NCI-H748 (cell line): ENCODE data around the gene FAS.

Source experiments
- DNase-seq: peaks from one replicate; lab custom pipeline; 2025; ENCODE audit not compliant: unreplicated experiment; lab: John Stamatoyannopoulos, UW

Gene FAS

DNA sequence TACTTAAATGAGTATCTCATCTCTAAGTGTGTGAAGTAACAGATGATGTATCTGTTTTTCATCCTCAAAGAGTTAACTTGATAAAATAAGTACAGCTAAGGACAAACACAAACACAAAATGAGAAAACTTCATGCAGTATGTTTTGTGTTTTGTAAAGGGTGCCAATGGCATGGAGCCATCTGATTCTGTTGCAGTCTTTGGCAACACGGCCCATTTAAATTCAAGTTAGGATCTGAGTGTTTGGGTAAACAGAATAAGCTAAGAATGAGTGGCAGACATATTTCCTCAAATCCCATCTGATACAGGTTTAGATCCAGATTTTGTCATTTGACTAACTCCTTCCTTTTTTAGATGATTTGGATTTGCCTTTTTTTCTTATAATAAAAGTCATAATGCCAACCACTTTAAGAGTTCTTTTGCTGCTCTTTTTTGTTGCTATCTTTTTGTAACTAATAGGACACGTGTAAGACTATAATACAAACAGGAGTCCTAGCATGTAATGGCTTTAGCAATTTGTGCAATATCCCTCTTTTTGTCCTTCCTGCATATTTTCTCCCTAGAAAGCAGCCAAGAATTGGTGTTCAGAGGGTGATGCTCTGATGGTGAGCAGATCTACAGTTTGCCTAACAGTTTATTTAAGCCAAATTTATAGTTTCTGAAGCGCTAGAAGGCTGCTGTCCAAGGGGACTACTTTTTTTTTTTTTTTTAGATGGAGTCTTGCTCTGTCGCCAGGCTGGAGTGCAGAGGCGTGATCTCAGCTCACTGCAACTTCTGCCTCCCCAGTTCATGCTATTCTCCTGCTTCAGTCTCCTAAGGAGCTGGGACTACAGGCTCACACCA lies 19.2 kb upstream of the FAS start:
- DNase-seq = no peak

DNA sequence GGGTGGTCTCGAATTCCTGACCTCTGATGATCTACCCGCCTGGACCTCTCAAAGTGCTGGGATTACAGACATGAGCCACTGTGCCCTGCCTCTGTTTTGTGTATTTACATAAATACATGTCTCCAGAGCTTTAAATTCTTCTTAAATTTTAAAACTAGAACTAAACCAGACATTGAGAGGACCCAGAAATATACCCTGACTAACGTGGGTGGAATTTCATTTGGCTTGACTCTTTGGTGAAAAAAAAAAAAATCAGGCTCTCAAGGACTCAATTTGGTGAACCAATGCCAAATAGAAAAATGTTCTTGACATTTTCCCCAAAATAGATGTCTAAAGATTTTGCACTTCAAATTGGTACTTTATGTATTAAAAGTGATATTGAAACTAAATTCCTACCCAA lies 16.6 kb upstream of the FAS start:
- DNase-seq = no peak

DNA sequence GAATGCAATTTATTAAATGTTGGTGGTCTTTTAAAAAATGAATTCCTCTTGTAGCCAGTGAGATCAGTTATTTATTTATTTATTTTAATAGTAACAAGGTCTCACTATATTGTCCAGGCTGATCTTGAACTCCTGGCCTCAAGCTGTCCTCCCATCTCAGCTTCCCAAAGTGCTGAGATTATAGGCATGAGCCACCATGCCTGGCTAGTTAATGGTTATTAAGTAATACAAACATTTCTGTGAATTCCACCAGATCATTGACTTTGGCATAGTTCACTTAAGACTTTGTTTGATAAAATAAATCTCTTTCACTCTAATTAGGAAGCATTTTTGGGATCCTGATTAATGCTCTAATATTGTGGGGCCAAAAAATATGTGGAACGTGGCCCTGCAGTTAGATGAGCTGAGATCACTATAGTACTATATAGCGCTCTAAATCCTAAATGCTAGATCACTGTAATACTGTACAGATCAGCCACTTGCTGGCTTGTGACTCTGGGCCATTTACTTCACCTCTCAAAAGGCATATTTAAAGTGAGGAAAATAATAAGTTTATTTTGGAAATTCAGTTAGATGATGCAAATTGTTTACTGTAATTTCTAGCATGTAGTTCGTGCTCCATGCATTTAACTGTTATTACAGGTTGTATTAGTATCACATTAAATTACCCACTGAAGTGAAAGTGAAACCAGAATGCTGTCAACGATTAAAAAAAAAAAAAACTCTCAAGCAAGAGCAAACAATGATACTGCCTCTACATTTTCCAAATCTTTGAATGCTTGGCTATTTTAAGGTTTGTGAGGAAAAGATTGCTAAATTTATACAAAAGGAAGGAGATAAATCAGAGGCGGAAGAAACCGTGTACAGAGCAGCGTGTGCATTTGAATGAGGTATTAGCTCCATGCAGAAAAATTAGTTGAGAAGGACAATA lies 15.9 kb upstream of the FAS start:
- DNase-seq = peak; percentile 6

DNA sequence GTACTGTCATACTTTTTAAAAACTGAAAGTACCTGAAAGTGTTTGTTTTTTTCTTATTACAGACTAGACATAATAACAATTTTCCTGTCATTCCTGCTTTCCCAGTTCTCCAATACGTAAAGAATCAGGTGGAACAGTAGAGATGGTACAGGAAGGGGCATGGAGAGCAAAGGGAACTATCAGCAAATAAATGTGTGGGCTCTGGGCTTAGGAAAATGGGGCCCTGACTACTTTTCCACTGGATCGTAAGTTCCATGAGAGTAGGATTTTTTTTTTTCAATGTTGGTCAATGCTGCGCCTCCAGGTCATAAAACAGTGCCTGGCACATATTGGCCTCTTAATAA lies 15.2 kb upstream of the FAS start:
- DNase-seq = no peak

DNA sequence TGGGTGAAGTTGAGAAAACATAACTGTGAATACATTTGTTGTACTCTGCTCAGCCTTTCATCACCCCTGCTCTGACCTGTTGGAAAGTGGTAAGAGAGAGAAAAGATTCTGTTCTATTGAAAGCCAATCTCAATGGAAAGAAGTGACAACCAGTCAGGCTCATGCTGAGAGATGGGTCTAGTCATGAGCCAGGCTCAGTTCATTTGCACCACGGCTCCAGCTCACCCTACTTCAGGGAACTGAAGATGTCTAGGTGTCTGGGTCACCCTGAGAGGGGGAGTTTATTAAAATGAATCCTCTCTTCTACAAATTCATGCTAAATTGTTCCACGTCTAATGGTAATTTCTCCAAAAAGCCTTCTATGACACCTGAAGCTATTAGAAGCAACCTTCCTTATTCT lies 12.1 kb upstream of the FAS start:
- DNase-seq = no peak

DNA sequence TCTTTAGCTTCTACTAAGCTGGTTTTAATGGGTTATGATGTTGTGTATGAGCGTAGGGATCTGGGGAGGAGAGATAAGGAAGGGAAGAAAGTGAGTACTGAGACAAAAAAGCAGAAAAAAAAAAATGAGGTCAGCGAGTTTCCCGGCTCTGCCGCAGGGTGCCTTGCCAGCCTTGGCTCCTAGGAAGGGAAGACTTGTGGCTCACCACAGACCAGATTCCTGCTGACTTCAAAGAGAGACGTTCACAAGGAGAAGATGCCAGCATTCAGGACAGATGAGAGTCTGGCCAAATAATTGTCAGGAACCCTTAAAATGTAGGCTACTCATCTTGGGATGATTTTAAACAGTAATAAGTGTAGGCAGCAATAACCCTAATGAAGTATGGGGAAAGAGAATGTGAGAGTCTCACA lies 11.4 kb upstream of the FAS start:
- no peak for DNase-seq

DNA sequence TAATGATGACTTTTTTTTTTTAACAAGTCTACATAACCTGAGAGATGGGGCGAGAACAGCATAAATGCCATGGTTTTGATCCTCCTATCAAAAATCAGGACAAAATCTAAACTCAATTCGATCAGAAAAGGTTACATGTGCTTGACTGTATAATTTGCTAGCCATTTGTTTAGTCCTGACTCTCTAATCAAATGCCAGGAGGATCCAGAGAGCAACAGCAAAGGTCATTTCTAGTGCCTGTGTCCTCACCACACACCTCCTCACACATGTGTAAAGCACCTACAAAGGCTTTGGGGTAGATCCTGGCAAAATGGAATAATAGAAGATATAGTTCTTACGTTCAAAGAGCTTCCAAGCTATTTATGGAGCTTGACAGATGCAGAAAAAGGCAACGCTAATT lies 11.0 kb upstream of the FAS start:
- DNase-seq = no peak

DNA sequence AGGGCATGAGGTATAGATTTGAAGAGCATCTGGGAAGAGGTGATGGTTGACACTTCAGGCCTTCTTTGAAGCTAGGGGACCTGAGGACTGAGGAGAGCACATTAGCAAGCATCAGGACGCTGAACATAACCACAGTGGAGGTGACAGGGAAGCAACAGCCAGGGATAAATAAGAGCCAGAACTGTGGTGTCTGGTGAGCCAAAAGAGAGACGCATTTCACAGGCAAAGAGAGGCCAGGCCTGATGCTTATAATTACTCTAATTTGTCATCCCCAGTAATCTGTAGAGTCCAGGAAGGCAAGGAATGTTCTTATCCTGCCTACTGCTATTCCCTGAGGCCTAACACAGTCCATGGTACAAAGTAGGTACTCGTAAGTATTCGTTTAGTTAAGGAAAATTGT lies 10.4 kb upstream of the FAS start:
- no peak for DNase-seq

DNA sequence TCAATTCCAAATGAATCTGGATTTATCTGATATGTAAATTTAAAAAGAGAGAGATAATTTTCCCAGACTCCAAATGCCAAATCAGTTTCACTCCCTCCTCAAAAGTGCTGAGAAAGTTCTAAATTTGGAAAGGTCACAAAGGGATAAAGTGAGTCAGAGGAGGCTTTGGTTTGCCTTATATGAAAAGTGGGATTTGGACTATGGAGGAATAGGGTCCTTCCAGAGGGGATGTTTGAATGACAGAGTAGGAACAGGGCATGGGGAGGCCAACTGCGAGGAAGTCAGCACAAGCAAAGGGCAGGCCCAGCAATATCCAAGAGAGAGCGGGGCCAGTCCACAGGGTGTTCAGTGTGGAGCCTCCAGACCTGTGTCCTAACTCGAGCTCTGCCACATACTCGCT lies 9.8 kb upstream of the FAS start:
- DNase-seq = no peak

DNA sequence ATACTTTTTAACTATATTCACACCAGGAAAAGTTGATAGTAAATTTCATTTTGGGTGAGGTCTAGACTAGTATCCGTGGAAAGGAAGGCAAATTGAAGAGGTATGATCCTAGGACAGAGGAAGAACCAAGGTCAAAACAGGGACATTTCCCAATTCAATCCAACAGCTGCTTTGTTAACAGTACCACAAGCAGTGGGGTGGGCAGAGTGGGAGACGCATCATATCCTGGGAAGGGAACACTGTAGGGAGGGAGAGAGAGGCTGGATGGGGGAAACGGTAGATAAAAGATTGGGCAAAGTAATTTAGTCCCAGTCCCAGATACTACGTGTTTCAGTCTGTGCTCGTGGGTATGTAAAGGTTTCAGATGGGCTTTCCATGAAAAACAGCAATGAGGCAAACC lies 9.2 kb upstream of the FAS start:
- DNase-seq = no peak

DNA sequence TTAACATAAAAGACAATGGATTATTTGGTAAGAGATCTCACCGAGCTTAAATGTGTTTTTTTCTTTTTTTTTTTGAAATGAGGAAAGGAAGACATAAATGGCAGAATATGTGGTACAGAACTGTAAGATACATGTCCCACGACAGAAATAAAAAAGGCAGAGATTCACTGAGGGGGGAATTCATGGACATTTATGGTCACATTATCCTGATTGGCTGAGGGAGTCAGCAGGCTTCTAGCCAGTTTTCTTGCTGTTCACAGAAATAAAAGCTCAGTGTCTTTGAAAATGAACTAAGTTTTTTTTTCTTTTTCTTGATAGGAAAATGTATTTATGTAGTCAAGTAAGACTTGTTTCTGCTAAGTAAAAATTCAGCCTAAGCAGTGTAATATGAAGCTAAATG lies 8.2 kb upstream of the FAS start:
- no peak for DNase-seq

DNA sequence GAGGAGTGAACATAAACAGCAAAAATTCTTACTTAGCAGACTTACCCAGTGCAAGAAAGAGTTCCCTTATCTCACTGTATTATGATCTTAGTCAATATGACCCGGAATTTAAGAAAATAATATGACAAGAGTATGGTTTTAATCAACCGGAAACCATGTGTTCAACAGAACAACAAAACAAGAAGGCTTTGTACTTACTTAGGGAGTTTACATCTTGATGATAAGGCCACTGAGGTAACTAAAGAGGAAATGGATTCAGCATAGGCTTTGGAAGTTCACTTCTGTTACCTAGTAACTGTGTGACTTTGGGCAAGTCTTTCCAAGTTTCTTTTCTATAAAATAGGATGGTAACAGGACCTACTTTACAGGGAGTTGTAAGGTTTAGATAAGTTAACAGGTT lies 7.4 kb upstream of the FAS start:
- DNase-seq = no peak

DNA sequence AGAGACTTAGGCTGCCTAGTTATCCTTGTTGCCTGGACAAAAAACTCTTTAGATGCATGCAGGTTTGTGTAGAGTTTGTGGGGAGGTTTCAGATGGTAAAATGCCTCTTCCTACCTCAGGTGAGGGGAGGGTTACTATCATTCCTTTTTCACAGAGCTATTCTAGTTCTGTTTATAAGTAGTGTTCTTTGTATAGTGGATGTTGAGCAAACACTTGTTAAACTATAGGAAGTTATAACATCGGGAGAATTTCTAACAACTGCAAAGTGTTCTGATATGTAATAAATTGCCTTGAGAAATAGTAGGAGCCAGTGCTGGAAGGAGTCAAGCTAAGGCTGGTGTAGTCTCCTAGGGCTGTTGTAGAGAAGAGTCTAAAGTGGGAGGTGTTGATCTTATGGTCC lies 6.7 kb upstream of the FAS start:
- no peak for DNase-seq

DNA sequence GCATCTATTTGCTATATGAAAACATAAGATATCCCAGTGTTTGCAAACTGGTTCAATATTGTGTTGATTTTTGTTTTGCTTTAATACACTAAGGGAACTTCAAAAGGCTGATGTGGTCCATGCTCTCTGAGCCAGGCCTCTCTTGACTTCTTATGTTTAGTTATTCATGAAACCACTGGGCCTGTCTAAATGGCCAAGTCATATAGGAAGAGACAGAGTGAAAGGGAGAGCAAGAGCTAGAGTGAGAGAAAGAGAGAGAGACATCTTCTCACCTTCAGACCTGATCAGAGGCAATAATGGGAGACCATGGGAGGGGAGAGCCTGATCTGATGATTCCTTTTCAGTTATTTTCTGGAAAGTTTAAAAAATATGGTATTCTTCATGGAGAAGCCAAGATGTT lies 6.1 kb upstream of the FAS start:
- DNase-seq = no peak

DNA sequence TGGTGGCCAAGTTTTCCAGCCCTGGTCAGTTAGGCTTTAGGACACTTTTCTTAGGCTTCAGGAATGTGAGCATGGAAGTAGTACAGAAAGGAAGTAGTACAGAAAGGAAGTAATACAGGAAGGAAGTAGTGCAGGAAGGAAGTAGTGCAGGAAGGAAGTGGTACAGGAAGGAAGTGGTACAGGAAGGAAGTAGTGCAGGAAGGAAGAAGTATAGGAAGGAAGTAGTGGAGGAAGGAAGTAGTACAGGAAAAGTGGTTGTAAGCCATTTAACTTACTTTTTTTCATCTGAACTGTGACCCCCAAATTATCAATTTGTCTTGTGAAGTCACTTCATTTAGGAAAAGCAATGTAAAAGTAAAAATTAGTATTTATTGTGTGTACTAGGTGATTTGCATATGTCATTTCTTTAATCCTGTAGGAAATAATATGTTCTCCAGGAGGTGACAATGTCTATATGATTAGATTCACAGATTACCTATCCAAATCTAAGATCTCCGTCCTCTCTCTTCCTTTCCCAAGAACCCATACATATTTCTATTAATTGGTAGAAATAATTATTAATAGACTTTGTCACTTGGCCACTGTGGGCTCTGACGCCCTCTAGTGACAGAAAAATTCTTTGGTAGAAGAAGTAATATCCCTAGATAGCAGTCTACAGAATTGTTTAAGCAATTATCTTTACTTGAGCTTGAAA lies 3.9 kb upstream of the FAS start:
- DNase-seq = peak; percentile 26

DNA sequence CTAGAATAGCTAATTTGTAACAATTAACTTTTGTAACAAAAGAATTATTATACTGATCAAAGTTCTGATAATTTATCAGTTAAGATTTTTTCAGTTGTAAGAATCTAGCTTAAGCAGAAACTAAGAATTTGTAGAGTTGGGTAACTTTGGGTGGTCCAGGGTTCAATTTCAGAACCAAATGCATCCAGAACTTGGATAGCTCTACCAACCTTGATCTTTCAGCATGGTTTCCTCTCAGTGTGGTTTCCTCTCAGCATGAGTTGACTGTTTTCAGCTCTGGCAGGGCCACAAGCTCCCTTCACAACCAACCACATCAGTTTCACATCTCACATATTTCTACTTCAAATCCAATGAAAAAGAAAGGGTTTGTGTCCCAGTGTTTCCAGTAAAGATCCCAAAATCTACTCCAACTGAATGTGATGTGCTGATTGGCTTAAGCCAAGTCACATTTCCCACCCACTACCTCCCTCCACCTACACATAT lies 3.3 kb upstream of the FAS start:
- no peak for DNase-seq

DNA sequence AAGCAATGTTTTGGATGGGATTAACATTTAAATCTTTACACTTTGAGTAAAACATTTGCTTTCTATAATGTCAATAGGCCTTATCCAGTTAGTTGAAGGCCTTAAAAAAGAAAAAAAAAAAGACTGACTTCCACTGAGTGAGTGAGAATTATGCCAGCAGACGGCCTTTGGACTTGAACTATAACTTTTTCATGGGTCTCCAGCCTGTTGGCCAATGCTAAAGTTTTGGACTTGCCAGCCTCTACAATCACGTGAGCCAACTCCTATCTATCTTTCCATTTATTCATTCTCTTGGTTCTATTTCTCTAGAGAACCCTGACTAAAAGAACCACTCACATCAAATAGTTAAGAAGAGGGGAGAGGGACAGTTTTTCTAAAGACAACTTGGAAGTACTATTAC lies 2.8 kb upstream of the FAS start:
- no peak for DNase-seq

DNA sequence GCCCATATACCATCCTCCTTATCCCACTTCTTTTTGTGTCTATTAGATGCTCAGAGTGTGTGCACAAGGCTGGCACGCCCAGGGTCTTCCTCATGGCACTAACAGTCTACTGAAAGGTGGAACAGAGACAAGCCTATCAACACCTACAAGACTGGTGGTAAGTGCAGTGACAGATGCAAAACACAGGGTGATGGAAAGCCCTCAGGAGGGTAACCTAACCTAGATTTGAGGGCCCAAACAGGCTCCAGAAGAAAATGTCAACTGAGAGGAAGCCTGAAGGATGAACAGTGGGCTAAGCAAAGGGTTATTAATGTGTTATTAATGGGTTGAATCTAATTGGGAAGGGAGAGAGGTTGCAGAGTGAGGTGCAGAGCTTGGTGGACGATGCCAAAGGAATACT lies 1.2 kb upstream of the FAS start:
- no peak for DNase-seq

DNA sequence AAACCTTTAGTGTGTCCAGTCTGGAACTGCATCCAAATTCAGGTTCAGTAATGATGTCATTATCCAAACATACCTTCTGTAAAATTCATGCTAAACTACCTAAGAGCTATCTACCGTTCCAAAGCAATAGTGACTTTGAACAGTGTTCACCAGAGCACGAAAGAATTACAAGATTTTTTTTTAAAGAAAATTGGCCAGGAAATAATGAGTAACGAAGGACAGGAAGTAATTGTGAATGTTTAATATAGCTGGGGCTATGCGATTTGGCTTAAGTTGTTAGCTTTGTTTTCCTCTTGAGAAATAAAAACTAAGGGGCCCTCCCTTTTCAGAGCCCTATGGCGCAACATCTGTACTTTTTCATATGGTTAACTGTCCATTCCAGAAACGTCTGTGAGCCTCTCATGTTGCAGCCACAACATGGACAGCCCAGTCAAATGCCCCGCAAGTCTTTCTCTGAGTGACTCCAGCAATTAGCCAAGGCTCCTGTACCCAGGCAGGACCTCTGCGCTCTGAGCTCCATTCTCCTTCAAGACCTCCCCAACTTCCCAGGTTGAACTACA lies 694 bp upstream of the FAS start:
- DNase-seq = no peak

DNA sequence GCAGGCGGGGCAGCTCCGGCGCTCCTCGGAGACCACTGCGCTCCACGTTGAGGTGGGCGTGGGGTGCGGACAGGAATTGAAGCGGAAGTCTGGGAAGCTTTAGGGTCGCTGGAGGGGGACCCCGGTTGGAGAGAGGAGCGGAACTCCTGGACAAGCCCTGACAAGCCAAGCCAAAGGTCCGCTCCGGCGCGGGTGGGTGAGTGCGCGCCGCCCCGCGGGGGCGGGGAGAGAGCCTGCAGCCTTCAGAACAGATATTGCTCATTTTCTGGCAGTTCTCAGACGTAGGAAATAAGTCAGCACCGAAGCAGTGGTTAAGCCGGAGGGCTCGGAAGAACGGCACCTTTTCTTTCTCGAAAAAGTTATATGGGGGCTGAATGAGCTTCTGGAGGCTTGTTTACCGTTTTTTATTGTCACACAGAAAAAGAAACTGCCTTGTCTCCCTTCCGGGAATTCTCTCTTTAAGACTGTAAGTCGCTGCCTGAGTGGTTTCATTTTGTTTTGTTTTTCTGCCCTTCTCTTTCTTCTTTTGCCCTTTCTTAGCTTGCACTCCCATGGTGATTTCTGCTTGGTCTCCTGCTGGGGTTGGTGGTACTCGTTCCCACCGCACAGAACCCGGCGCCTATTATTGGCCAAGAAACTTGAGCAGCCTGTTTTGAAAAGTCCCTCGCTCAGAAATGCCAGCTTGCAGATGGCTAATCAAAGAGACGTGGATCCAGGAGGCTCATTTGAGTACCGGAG lies 732 bp downstream of the FAS start:
- DNase-seq = peak; percentile 63

DNA sequence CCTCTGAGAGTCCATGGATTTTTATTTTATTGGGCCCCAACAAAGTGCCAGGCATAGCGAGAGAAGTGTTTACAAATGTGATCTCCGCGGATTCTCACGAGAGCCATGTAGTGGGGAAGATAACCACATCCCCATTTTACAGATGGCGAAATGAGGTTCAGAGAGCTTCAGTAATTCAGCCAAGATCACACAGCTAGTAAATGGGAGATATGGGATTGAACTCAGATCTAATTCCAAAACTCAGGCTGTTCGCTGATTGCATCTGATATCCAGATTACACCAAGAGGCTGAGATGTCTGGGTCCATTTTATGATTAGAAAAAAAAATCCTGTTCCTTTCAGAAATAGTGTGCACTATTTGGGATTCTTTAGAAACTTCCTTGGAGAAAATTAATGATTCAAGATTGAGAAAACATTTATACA lies 1.3 kb downstream of the FAS start:
- DNase-seq = no peak
